HepG2 (cell line): Measurements from ENCODE around the gene SESN3.

Source experiments
- AHR ChIP-seq: IDR thresholded peaks from 2 replicates; pipeline ENCODE4 v1.6.1; 2018; ENCODE audit warnings: missing genetic modification reagents, missing compliant biosample characterization
- CTCF ChIP-seq: sonication (generic); formaldehyde crosslinking; IDR thresholded peaks from 2 replicates; pipeline ENCODE4 v1.5.0; 2020; ENCODE audit warnings: mild to moderate bottlenecking, missing genetic modification reagents, moderate library complexity
- MLX ChIP-seq: IDR thresholded peaks from 2 replicates; pipeline ENCODE4 v1.6.1; 2016
- PAWR ChIP-seq: sonication (generic); formaldehyde crosslinking; IDR thresholded peaks from 2 replicates; pipeline ENCODE4 v1.4.0; 2020; ENCODE audit warnings: missing genetic modification reagents, mild to moderate bottlenecking, borderline replicate concordance
- RFX5 ChIP-seq: IDR thresholded peaks from 2 replicates; pipeline ENCODE4 v1.6.1; 2011; ENCODE audit warnings: low read depth, low read length, improper control_type of control experiment
- SCMH1 ChIP-seq: sonication (generic); formaldehyde crosslinking; IDR thresholded peaks from 2 replicates; pipeline ENCODE4 v1.9.0; 2021; ENCODE audit warnings: missing genetic modification reagents, mild to moderate bottlenecking, borderline replicate concordance
- YY1 ChIP-seq: IDR thresholded peaks from 2 replicates; pipeline ENCODE4 v1.6.1; 2011; ENCODE audit warnings: low read length, low read depth, moderate library complexity, mild to moderate bottlenecking; ENCODE audit not compliant: insufficient read depth, insufficient replicate concordance
- ZFX ChIP-seq: sonication (generic); formaldehyde crosslinking; IDR thresholded peaks from 2 replicates; pipeline ENCODE4 v1.4.0; 2020; ENCODE audit warnings: mild to moderate bottlenecking, low read depth, missing genetic modification reagents, moderate library complexity
- ZNF24 ChIP-seq: fragments of 450-650 bp; IDR thresholded peaks from 2 replicates; pipeline ENCODE4 v1.6.1; 2017; ENCODE audit warnings: antibody characterized with exemption, mild to moderate bottlenecking
- ZNF503 ChIP-seq: sonication (generic); formaldehyde crosslinking; IDR thresholded peaks from 2 replicates; pipeline ENCODE4 v1.4.0; 2020; ENCODE audit warnings: missing genetic modification reagents

- TF ChIP-seq ZNF24 (no peak), SCMH1 (CRISPR knock-in tag) (no peak), PAWR (CRISPR knock-in tag) (no peak), AHR (CRISPR knock-in tag) (no peak), ZNF503 (CRISPR knock-in tag) (no peak), MLX (CRISPR knock-in tag) (no peak), CTCF (CRISPR knock-in tag) (no peak), YY1 (no peak), ZFX (CRISPR knock-in tag) (no peak), RFX5 (no peak)
These were observed 2.8 kb downstream of the SESN3 start for GRCh38 chr11:95228081-95228749.
